Activated CD8-positive, alpha-beta memory T cell treated with anti-CD3 and anti-CD28 coated beads for 48 hours (primary cell): ENCODE results near the gene ZKSCAN1.
"Not testable (repeated sequence)": the region's sequence is repeated elsewhere in the genome, so short reads cannot be mapped to it uniquely, and the experiment has no call there.

Experiments
- DNase-seq, 3 experiments: peaks; one replicate each; pipeline ENCODE4 v3.0.0-alpha.2; 2020; ENCODE audit warnings: low read depth in 2 of 3, low spot score in 2 of 3

ZKSCAN1 gene

DNA sequence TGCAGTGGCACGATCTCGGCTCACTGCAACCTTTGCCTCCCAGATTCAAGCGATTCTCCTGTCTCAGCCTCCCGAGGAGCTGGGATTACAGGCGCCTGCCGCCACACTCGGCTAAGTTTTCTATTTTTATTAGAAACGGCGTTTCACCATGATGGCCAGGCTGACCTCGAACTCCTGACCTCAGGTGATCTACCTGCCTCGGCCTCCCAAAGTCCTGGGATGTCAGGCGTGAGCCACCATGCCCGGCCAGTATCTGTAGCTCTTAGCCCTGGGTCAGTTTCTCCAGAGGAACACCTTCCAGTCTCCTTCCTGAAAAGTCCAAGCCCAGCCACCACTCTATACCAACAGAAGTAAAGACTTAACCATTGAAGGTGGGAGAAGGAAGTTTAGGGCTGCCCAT, 15.2 kb upstream of the ZKSCAN1 start:
- no peak for DNase-seq

DNA sequence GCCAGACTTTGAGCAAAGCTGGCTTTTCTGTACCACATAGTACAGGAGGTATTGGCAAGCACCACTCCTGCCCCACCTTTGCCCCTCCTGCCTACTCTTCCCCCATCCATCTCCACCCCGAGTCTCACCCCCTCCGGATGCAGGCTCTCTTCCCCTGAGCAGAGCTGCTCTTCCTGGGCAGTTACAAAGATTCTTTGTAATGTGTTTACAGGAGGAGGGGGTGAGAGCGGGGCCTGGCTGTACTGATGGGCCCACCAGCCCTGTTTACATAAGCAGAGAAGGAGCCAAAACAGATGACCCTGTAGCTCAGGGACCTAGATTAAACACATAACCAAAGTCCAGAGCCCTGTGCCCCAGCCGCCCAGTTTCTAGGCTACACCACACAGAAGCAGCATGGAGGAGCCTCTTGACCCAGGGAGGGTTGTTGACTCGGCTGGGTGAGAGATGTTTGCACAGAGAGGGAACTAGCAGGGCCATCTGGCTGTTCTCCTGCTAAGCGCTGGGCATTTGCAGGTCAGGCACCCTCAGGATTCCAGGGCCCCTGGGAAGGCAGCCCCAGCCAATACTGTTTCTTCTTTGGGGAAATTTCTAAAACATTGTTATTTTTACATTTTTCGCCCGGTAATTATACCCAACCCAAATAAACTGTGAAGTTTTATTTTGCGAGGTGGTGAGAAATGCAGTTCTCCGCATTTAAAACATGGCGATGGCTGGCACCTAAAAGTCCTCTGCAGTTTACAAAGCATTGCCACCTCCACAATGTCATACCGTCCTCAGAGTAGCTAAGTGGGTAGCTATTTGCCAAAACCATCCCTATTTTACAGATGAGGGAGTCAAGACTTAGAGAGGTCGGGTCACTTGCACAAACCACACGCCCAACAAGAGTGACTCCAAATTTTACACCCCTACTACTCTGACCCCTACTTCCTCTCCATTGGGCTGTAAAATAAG, 11.4 kb upstream of the ZKSCAN1 start:
- no peak for DNase-seq

DNA sequence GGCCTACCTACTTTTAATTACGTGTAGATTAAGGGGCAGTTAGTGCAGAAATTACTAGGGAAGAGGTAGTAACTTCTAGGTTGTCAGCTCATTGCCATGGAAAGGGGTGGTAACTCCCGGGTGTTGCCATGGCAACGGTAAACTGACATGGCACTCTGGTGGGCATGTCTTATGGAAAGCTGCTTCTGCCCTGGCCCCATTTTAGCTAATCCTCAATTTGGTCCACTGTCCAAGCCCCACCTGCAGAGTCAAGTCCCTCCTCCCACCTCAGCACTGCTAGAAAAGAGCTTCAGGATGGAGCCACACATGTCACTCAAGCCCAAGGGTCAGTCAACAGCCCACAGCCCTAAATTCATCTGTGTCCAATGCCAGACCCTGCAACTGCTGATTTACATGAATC, 7.5 kb upstream of the ZKSCAN1 start:
- no peak for DNase-seq

DNA sequence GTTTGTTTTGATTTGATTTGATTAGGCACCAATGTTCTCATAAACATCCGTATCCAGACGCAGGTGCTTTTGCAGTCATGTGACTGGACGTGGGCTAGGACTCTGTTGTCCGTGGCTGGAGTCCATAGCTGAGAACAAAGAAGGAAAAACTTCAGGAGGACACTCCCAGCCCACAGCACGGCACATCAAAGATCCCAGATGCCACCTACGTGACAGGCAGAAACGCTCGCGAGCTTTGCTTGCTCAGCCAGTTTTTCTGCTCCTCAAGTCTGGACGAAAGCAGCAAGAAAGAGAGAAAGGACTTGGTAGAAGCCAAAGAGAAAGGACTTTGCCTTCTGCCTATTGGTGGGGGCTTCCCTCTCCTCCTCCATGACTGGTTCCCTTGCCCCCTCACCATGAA, 6.9 kb upstream of the ZKSCAN1 start:
- no peak for DNase-seq

DNA sequence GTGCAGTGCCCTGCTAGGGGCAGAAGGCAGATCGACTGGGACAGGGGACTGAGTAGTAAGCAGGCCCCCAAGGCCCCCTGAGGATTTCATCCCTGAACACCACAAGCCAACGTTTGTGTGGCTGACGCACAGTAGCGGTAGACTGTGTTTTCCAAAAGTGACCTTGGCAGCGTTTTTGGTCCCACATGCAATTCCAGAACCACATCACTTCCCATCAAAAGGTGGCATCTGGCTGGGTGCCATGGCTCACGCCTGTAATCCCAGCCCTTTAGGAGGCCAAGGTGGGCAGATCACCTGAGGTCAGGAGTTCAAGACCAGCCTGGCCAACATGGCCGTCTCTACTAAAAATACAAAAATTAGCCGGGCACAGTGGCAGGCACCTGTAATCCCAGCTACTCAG, 5.4 kb upstream of the ZKSCAN1 start:
- not testable (repeated sequence) for DNase-seq

DNA sequence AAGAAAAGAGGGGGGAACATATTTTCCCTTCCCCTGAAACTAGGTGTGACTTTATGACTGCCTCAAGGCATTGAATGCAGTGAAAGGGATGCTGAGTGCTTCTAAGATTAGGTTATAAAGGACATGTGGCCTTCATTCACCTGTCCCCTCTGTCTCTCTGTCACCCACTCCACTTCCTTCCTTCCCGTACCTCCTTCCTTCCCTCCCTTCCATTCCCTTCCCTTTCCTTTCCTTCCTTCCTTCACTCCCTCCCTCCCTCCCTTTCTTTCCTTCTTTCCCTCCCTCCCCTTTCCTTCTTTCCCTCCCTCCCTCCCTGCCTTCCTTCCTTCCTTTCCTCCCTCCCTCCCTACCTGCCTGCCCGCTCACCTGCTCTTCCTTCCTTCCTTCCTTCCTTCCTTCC, 4.5 kb upstream of the ZKSCAN1 start:
- DNase-seq: no peak

DNA sequence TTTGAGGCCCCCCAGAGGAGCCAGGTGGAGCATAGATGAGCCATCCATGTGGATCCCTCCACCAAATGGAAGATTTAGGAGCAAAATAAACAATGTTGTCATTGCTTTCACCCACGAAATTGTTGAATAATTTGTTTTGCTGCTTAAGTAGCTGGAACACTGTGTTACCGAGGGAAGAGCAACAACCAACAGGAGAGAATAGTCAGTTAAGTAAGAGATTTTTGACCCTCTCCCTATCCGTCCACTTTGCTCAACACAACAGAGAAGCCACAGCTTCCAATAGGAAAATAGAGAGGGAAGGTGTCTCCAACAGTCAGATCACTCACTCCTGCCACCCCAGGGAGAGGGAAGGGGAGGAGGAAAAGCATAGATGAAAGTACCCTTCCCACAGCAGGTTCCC, 3.9 kb upstream of the ZKSCAN1 start:
- no peak for DNase-seq

DNA sequence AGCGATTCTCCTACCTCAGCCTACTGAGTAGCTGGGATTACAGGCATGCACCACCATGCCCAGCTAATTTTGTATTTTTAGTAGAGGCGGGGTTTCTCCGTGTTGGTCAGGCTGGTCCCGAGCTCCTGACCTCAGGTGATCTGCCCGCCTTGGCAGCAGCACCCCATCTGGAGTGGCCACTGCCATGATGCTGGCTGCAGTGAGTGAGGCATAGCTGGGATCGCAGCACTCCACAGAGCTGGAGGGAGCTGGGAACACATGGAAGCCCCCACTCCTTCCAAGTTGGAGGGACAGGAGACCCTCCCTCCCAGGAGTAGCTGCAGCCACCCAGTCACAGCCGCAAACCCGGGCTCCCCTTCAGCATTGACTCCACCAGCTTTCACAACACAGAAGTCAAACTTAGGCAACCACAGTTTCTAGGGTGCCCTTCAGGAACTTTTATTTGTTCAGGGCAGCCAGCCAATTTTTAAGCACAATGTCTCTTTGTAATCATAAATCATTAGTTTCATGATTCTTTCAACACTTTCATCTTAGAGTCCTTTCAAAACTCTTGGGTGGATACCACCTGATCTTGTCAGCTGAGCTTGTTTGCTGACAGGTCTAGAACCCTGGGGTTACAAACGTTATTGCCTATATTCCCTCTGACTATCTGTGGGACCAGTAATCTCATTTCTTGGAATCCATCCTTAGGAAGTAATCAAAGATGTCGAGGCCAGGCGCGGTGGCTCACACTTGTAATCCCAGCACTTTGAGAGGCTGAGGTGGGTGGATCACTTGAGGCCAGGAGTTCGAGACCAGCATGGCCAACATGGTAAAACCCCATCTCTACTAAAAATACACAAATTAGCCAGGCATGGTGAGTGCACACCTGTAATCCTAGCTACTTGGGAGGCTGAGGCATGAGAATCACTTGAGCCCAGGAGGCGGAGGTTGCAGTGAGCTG, 2.7 kb upstream of the ZKSCAN1 start:
- DNase-seq: not testable (repeated sequence)

DNA sequence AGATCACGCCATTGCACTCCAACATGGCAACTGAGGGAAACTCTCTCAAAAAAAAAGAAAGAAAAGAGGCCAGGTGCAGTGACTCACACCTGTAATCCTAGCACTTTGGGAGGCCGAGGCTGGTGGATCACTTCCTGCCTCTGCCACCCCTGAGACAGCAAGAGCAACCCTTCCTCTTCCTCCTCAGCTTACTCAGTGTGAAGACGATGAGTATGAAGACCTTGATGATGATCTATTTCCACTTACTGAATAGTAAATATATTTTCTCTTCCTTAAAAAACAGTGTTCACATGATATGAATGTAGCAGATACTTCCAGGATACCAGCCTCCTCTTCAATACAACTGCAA, 2.1 kb upstream of the ZKSCAN1 start:
- no peak for DNase-seq

DNA sequence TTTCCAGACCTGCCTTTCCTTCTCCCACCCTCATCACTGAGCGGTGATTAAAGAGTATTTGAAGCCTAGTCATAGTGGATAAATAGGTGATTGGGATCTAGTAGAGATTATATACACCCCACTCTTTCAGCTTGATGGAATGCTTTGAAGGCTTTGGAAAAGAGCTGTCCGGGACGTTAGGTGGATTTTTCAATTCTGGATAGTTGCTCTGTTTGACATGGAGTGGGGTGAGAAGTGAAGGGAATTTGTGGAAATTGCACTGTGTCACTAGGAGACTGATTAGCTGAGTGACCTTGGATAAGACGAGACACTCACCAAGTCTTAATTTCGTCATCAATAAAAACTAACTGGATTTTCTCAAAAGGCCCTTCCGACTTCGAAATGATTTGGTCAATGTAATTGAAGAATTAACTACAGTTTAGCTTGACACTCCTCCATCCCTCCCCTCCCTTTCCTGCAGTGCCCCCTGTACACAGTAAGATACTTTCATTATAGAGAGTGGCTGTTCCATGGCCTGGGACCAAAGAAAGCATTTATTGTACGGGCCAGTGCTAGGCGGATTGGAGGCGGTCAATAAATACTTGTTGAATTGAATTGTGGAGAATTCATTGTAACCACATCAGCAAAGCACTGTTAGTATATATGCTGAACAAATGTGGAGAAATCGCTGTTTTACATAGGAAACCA, 962 bp downstream of the ZKSCAN1 start:
- DNase-seq: no peak

DNA sequence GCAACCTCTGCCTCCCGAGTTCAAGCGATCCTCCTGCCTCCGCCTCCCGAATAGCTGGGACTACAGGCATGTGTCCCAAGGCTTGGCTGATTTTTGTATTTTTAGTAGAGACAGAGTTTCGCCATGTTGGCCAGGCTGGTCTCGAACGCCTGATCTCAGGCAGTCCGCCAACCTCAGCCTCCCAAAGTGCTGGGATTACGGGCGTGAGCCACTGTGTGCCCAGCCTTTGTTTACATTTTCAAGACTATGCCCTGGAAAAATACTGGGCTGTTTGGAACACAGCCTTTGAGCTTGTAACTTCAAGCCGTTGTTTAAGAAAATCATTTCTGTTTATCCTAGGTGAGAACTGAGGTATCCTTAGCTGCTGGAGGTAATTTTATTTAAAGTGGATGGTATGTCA, 1.9 kb downstream of the ZKSCAN1 start:
- no peak for DNase-seq

DNA sequence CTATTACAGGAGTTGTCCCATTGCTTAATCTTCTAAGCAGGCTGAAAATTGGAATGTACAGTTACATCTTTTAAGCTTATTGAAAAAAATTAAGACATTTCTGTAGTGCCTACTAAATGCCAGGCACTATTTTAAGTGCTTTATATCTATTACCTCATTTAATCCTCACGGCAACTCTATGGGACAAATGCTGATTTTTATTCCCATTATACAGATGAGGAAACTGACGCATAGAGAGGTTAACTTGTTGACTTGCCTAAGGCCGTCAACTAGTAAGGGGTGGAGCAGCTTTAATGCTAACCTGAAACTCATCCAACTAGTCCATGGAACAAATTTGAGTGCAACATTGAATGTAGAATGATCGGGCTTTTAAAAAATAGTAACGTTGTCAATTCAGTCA, 2.5 kb downstream of the ZKSCAN1 start:
- no peak for DNase-seq

DNA sequence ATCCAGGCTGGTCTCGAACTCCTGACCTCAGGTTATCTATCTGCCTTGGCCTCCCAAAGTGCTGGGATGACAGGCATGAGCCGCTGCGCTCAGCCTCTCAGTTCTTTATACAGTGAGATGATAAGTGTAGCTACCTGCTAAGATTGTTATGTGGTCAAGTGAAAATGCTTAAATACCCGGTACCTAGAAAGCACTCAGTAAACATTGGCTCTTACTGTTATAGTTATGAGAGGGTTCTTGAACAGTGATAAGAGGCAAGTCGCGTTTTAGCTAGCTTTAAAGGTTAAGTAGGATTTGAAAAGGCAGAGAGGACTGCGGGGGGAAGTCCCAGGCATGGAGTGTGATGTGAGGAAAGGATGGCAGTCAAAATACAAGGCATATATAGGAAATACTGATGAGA, 4.5 kb downstream of the ZKSCAN1 start:
- no peak for DNase-seq

DNA sequence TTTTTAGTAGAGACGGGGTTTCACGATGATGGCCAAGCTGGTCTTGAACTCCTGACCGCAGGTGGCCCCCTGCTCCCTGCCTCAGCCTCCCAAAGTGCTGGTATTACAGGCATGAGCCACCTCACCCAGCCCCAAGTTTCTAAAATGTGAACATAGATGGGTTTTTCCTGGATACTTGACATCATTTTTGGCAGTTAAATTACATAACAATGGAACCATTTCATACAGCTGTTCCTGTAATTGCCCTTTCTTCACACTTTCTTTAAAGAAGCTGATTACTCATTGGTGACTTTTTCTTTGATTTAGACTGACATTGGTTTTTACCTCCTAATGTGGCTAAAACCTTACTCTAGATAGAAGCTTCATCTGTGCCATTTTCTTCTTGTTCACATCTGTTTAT, 5.9 kb downstream of the ZKSCAN1 start:
- no peak for DNase-seq

DNA sequence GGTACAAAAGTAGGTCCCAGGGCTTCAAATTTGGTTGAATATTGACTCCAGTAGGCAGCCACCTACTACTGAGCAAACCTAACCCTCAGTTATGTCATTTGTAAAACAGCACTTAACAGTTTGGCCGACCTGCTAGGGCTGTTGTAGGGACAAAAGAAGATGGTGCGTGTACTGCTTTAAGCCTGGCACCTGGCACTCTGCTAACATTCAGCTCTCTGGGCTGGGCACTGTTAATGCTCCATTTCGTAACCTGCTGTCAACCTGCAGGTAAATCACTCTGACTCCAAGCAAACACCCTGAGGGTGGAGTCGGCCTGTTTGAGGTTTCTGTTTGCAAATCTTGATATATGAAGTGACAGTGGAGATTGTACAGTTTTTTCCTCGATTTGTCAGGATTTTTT, 7.2 kb downstream of the ZKSCAN1 start:
- DNase-seq: no peak

DNA sequence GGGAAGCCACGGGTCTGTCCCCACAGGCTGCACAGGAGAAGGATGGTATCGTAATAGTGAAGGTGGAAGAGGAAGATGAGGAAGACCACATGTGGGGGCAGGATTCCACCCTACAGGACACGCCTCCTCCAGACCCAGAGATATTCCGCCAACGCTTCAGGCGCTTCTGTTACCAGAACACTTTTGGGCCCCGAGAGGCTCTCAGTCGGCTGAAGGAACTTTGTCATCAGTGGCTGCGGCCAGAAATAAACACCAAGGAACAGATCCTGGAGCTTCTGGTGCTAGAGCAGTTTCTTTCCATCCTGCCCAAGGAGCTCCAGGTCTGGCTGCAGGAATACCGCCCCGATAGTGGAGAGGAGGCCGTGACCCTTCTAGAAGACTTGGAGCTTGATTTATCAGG, 8.1 kb downstream of the ZKSCAN1 start:
- no peak for DNase-seq

DNA sequence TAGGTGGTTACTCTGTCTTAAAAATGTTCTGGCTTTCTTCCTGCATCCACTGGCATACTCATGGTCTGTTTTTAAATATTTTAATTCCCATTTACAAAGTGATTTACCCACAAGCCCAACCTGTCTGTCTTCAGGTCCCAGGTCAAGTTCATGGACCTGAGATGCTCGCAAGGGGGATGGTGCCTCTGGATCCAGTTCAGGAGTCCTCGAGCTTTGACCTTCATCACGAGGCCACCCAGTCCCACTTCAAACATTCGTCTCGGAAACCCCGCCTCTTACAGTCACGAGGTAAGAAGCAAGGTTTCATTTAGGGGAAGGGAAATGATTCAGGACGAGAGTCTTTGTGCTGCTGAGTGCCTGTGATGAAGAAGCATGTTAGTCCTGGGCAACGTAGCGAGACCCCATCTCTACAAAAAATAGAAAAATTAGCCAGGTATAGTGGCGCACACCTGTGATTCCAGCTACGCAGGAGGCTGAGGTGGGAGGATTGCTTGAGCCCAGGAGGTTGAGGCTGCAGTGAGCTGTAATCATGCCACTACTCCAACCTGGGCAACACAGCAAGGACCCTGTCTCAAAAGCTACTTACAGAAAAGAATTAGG, 8.7 kb downstream of the ZKSCAN1 start:
- no peak for DNase-seq

DNA sequence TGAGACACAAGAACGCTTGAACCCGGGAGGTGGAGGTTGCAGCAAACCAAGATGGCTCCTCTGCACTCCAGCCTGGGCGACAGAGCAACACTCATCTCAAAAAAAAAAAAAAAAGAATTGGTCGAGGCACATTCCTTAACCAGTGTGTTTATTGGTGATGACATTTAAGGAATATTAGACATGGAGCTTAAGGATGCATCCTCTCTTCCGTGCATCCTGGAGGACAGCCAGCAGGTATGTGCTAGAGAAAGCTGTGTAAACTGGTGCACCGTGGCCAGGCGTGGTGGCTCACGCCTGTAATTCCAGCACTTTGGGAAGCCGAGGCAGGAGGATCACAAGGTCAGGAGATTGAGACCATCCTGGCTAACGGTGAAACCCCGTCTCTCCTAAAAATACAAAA, 11.8 kb downstream of the ZKSCAN1 start:
- DNase-seq: no peak

DNA sequence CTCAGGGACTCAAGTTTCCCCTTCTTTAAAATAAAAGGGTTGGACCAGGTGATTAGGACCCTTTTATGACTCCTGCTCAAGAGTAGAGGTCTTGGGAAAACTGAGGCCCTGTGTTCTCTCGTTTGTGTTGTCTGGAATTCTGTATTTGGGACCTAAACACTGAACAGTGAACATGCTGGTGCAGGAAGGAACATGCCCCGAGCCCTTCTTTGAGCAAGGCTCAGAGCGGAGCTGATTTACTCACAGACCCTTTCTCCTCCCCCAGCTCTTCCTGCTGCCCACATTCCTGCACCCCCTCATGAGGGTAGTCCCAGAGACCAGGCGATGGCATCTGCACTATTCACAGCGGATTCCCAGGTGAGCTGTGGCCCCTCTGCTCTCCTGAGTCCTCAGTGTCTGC, 14.2 kb downstream of the ZKSCAN1 start:
- DNase-seq: no peak

DNA sequence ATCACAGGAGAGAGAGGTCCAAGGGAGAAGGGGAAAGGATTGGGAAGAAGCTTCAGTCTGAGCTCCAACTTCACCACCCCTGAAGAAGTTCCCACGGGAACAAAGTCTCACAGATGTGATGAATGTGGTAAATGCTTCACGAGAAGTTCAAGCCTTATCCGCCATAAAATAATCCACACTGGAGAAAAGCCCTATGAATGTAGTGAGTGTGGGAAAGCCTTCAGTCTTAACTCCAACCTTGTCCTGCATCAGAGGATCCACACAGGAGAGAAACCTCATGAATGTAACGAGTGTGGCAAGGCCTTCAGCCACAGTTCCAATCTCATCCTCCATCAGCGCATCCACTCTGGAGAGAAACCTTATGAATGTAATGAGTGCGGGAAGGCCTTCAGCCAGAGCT, 18.1 kb downstream of the ZKSCAN1 start:
- no peak for DNase-seq

DNA sequence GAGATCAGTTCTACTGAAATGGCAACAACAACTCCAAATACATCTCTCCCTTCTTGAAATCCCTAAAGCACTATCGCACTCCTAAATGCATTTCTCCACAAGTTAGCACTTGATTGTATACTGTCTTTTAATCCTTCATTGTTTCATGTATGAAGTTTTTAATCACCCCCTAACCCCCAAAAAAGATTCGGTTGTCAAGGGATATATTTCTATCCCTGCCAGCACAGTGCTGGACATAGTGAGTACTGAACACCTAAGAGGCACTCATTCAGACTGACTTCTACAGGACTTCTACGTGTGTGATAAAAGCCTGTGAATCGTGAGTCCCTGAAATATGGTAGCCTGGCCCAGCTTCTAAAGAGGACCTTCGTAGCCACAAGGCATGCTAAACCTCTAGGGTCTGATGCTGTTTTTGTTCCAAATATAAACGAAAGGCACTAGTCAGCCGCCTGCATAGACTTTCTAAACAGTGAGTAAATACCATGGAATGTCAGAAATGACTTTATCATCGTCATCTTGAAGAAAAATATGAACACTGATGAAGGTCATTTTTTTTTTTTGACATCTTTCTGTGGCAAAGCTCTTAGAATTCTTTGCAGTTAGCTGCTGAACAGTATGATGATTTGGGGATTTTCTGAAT, 19.6 kb downstream of the ZKSCAN1 start:
- DNase-seq: no peak
